Psoas muscle (tissue), 8 donors: ENCODE results near the gene WBP1. TPM values are rescaled to one million over a fixed set of nuclear protein-coding genes. Genes with fewer than 3 reads are reported as not detected.

Experiments used
- ATAC-seq, 4 donors: fragments of 200-7000 bp; cut with Tn5 transposase; one replicate each; pipeline ENCODE4 v1.9.1; 2020; ENCODE audit warnings: moderate library complexity in 3 of 4, mild to moderate bottlenecking in 2 of 4
- DNase-seq, 2 donors: peaks; one replicate each; pipeline ENCODE4 v3.0.0-alpha.2; 2020
- H3K27ac ChIP-seq: fragments of 200-600 bp; one replicate; pipeline ENCODE4 v1.8.0; 2022
- H3K27me3 ChIP-seq, 3 donors: fragments of 200-600 bp in 1 of 3; one replicate each; pipeline versions ENCODE4 v1.6.1 to v1.8.0; 2013 to 2022; ENCODE audit warnings: low read length in 2 of 3, mild to moderate bottlenecking in 2 of 3, moderate library complexity in 1 of 3; ENCODE audit not compliant: insufficient read depth in 3 of 3
- H3K36me3 ChIP-seq, 2 donors: fragments of 200-600 bp in 1 of 2; one replicate each; pipeline versions ENCODE4 v1.6.1 to v1.8.0; 2013 to 2022; ENCODE audit warnings: low read depth in 1 of 2, mild to moderate bottlenecking in 1 of 2, moderate library complexity in 1 of 2; ENCODE audit not compliant: insufficient read depth in 1 of 2
- H3K4me1 ChIP-seq: fragments of 200-600 bp; one replicate; pipeline ENCODE4 v1.8.0; 2022
- H3K4me3 ChIP-seq: fragments of 200-600 bp; one replicate; pipeline ENCODE4 v1.8.0; 2022; ENCODE audit warnings: mild to moderate bottlenecking
- H3K9me3 ChIP-seq: fragments of 200-600 bp; one replicate; pipeline ENCODE4 v1.8.0; 2022
- WGBS, 3 donors: extraction: QIAGEN DNeasy Blood & Tissue Kit; methylation state at CpG; one replicate each; pipeline versions ENCODE4 v1.1.6 to v1.1.7; 2013; 5-methylcytosine and 5-hydroxymethylcytosine counted together
- intact Hi-C, 2 donors: fragments of 100-400 bp; cut with DNase I; formaldehyde crosslinking; loops; one replicate each; pipeline versions ENCODE4 v1.11.0 to v1.14.2; 2022
- polyA plus RNA-seq, 3 donors: library from polyadenylated mRNA; stranded (reverse); fragments of 200-250 nt; gene quantifications; one replicate each; pipeline ENCODE4 v1.2.3, GENCODE V29; 2013
- total RNA-seq, 4 donors: library from RNA; stranded (reverse); fragmentation: NEBNext Ultra II Directional in 2 of 4; extraction: Animal tissue kit (Norgen Biotek cat#: 25700) in 2 of 4; gene quantifications; one replicate each; pipeline versions ENCODE4 v1.2.1 to v1.2.4, GENCODE V29; 2021 to 2023
- TF ChIP-seq, protein P1 (sequence below): fragments of 200-600 bp; IDR thresholded peaks from one replicate; pipeline ENCODE4 v1.8.0; 2022; ENCODE audit warnings: antibody characterized with exemption
- donor health status: healthy with polysubstance abuse.
- donor health status: DM: no; HTN: no; CAD: no; lungs with moderate emphysema.
- donor health status: Bipolar disorder and iron deficiency.
- donor health status: healthy.
- donor health status: DM: yes; HTN: yes; CAD: no.
- donor health status: DM: no; HTN: no; CAD: no.
- donor health status: DM: no; HTN: no; CAD: no.
- donor health status: DM: yes; HTN: yes; CAD: no.

WBP1 gene
- total and polyA plus RNA-seq, 7 donors = 19.4 to 41.3 (median 24.4) TPM

DNA sequence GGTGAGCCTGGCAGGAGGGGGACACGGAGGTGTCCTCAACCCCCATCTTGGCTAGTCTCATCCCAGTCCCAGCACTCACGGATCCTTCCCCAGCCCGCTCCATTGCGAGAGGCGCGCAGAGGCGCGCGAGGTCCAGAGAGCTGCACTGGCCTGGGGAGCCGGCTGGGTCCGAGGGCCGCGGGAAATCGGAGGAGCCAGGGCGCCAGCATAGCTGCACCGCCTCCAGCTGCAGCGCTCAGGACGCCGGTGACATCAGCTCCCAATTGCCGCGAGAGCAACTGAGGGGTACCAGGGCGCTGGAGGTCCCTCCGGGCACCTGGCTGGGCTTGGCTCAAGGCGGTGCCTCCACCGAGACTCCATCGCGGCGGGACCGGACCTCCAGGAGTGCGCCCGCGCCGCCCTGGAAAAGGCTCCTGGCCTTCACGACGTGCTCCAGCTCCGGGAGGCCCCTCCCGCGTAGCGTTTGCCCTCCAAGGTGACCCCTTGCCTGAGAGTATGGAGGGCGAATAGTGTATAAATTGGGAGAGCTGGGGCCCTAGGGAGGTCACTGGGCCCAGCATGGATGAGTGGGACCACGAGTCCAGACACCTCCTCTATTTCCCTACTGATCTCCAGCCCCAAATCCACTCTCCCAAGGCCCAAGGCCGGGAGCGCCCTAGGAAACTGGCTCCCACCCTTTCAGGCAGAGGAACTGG lies 22.0 kb upstream of the WBP1 start:
- TF ChIP-seq, protein P1, sequence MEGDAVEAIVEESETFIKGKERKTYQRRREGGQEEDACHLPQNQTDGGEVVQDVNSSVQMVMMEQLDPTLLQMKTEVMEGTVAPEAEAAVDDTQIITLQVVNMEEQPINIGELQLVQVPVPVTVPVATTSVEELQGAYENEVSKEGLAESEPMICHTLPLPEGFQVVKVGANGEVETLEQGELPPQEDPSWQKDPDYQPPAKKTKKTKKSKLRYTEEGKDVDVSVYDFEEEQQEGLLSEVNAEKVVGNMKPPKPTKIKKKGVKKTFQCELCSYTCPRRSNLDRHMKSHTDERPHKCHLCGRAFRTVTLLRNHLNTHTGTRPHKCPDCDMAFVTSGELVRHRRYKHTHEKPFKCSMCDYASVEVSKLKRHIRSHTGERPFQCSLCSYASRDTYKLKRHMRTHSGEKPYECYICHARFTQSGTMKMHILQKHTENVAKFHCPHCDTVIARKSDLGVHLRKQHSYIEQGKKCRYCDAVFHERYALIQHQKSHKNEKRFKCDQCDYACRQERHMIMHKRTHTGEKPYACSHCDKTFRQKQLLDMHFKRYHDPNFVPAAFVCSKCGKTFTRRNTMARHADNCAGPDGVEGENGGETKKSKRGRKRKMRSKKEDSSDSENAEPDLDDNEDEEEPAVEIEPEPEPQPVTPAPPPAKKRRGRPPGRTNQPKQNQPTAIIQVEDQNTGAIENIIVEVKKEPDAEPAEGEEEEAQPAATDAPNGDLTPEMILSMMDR = no peak
- intact Hi-C loops = no loop called here
- no peak for DNase-seq
- 46 to 67% (median 49%) methylated on average over 42 to 43 of the region's 43 CpGs for WGBS, 3 donors
- Histone ChIP-seq H3K36me3 (peaks cover 0 to 11% of the 10 kb centered on the region in 2 donors), H3K27ac (no peak overlapping the region), H3K4me1 (no peaks in the 10 kb centered on the region), H3K9me3 (no peaks in the 10 kb centered on the region), H3K4me3 (peak overlapping the region; percentile 7), H3K27me3 (peaks cover 0 to 12% (median 6%) of the 10 kb centered on the region in 3 donors)
- no peak for ATAC-seq

DNA sequence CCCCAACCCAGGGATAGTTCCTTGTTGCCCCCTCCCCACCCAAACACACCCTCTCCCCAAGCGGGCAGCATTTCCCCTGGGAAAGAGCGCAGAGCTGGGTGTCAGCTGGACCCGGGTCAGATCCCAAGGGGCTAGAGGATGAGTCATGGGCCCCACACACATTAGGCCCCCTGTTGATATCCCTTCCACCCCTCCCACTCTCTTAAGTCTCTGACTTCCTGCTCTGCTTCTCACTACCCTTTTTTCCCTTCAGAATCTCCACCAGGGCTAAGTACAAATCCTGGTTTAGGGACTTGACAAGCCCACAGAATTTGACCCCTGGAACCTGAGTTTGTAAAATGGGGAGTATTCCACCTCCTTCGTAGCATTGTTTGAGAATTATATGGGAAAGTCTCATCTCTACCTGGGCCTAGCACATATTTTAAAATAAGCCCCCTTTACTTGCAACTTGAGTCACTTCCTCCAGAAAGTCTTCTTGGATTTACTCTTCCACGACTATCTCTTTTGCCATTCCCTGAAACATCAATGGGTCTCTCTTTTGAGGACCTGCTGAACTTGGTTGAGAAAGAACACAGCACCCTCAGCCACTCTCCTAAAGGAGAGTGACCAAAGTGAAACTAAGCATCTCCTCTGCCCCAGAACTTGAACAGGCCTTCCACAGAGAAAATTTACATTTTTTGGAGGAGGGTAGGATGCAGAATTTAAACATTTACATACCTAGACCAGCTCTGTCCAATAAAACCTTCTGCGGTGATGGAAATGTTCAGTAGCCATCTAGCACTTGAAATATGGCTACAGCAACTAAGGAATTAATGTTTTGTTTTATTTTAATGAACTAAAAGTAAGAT lies 21.2 kb upstream of the WBP1 start:
- H3K27ac ChIP-seq = no peak overlapping the region
- H3K4me1 ChIP-seq = no peaks in the 10 kb centered on the region
- intact Hi-C loops = no loop called here

DNA sequence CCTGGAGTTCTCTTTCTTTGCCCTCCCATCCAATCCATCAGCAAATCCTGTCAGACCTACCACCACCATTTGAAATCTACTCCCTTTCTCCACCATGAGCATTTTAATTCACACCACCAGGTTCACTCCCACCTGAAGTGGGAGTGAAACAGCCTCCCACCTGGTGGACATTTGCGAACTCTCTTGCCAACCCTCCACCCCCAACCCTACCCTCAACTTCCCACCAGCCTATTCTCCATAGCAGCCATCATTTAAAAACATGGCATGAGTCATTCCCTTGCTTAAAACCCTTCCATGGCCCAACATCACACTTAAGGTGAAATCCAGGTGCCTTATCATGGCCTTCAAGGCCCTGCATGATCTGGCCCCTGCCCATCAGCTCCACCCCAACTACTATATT lies 20.0 kb upstream of the WBP1 start:
- intact Hi-C loops = no loop called here
- TF ChIP-seq, protein P1 = no peak
- DNase-seq = no peak
- no peak overlapping the region for H3K4me3 ChIP-seq
- H3K4me1 ChIP-seq = no peaks in the 10 kb centered on the region
- H3K27ac ChIP-seq = no peak overlapping the region
- H3K36me3 ChIP-seq = no peaks in the 10 kb centered on the region
- 83 to 93% (median 92%) methylated on average over 1 of the region's 1 CpG for WGBS, 3 donors
- no peaks in the 10 kb centered on the region for H3K9me3 ChIP-seq
- H3K27me3 ChIP-seq = peaks cover 0 to 24% (median 19%) of the 10 kb centered on the region in 3 donors
- ATAC-seq = no peak

More for the DNA sequence above, 21.2 kb upstream of the WBP1 start:
- no peak for ATAC-seq
- DNase-seq = no peak
- Histone ChIP-seq H3K36me3 (peaks cover 0 to 3% of the 10 kb centered on the region in 2 donors), H3K4me3 (peak overlapping the region; percentile 7), H3K9me3 (no peaks in the 10 kb centered on the region), H3K27me3 (peaks cover 0 to 14% (median 14%) of the 10 kb centered on the region in 3 donors)
- TF ChIP-seq, protein P1 = no peak
- WGBS, 3 donors = 60 to 68% (median 64%) methylated on average over 6 of the region's 6 CpGs

DNA sequence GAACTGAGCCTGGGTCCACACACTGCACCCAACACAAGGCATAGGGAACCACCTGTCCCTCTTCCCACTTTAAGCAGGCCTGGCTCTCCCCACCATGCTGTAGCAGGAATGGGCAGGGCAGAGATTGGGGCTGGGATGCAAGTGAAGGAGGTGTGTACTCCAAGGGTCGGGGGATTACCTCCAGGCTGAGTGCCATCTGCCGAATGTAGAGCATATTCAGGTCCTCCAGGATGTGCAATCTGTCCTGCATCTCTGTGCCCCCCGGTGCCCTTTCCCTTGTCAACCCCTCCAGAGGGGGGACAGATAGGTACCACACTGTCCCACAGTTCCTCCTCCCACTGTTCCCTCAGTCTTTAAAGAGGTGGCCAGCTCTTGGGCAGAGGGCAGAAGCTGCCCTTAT lies 18.9 kb upstream of the WBP1 start:
- Histone ChIP-seq H3K9me3 (no peaks in the 10 kb centered on the region), H3K4me1 (no peaks in the 10 kb centered on the region), H3K4me3 (peak overlapping the region; percentile 64), H3K27ac (no peak overlapping the region), H3K27me3 (peaks cover 0 to 30% (median 19%) of the 10 kb centered on the region in 3 donors), H3K36me3 (no peaks in the 10 kb centered on the region)
- 14 to 22% (median 21%) methylated on average over 3 of the region's 3 CpGs for WGBS, 3 donors
- intact Hi-C loops = no loop called here
- peak in 1 of 4 donors; percentile 1 for ATAC-seq
- no peak for DNase-seq
- TF ChIP-seq, protein P1 = no peak
